ENCODE data around the gene FRMD8. TPM values are rescaled to one million over a fixed set of nuclear protein-coding genes. Genes with fewer than 3 reads are reported as not detected.

Gene FRMD8
- total RNA-seq, 2 donors from 2014 or later = 29.2 to 37.5 TPM

DNA sequence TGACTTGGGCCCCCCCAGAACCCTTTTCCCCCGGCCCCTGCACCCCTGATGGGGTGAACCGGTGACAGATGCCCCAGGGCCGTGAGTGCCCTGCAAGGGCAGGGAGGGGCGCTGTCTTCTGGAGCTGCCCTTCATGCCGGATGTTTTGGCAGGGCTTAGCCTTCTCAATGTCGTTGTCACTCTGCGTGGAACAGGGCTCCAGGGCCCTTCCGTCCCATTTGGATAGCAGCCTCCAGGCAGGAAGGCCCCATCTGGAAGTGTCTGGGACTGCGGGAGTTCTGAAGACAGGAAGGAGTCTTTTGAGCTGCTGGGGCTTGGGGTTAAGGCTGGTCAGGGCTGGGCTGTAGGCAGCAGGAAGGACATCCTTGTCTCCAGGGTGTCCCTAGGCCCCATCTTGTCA, 4.6 kb downstream of the FRMD8 start:
- ATAC-seq (no peak), DNase-seq (no peak)
- H3K4me3 Mint-ChIP-seq = peak overlapping the region; percentile 77
- H3K27me3 Mint-ChIP-seq = no peaks in the 10 kb centered on the region
- H3K9me3 ChIP-seq (ENCODE audit: control insufficient read depth, low read length, poor library complexity, severe bottlenecking) = no peaks in the 10 kb centered on the region
- H3K36me3 Mint-ChIP-seq (ENCODE audit: low read depth) = peaks cover 4% of the 10 kb centered on the region
- peaks cover 38% of the 10 kb centered on the region for H3K4me1 Mint-ChIP-seq
- H3K27ac Mint-ChIP-seq = no peak overlapping the region

DNA sequence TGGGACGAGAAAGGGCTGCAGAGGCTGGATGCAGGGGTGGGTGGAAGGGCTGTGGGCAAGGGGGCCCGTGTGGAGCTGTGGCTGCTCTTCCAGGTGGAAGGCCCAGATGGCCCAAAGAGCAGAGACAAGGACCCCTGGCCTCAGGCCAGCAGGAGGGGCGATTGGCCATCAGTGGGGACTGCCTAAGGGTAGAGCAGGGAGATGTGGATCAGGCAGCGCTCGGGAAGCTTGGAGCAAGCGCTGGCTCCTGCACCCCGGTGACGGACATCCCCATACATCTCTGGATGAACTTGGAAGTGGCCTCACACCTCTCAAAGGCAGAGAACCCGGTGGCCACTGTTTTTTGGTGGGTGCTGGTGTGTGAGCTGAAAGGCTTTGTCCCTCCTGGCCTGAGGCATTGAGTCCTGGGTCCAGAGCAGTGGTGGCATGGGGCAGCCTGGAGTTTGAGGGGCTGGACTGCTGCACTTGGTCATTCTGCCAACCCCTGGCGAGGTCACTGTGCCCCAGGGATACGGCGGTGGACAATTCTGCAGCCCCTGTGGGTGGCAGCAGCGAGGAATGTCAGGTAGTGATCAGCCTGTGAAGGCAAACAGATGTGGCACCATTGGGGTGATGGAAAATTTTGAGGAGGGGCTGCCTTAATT, 5.9 kb downstream of the FRMD8 start:
- no peak for DNase-seq
- ATAC-seq = no peak
- H3K9me3 ChIP-seq (ENCODE audit: control insufficient read depth, low read length, poor library complexity, severe bottlenecking) = no peaks in the 10 kb centered on the region
- no peak overlapping the region for H3K4me3 Mint-ChIP-seq
- H3K4me1 Mint-ChIP-seq = peaks cover 33% of the 10 kb centered on the region
- peak overlapping the region; percentile 73 for H3K27ac Mint-ChIP-seq
- peaks cover 6% of the 10 kb centered on the region for H3K36me3 Mint-ChIP-seq (ENCODE audit: low read depth)
- no peaks in the 10 kb centered on the region for H3K27me3 Mint-ChIP-seq

DNA sequence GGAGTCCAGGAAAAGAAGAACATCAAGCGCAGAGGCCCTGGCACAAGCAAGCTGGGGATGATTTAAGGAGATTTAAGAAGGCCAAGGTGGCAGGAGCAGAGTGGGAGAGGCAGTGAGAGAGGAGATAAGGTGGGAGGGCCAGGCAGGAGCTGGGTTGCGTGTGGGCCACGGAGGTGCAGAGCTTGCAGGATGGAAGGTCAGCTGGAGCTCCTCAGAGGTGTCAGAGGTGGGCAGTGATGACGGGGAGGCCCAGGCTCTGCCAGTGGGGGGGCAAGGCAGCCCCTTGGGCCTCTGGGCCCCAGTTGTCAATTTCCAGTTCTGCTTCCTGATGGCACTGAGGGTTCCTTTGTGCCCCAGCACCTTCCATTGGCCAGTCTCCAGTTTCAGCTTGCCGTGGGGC, 6.5 kb downstream of the FRMD8 start:
- peak overlapping the region; percentile 73 for H3K27ac Mint-ChIP-seq
- DNase-seq (no peak), ATAC-seq (no peak)
- no peaks in the 10 kb centered on the region for H3K9me3 ChIP-seq (ENCODE audit: control insufficient read depth, low read length, poor library complexity, severe bottlenecking)
- H3K27me3 Mint-ChIP-seq = no peaks in the 10 kb centered on the region
- H3K4me1 Mint-ChIP-seq = peaks cover 31% of the 10 kb centered on the region
- peaks cover 8% of the 10 kb centered on the region for H3K36me3 Mint-ChIP-seq (ENCODE audit: low read depth)
- no peak overlapping the region for H3K4me3 Mint-ChIP-seq

DNA sequence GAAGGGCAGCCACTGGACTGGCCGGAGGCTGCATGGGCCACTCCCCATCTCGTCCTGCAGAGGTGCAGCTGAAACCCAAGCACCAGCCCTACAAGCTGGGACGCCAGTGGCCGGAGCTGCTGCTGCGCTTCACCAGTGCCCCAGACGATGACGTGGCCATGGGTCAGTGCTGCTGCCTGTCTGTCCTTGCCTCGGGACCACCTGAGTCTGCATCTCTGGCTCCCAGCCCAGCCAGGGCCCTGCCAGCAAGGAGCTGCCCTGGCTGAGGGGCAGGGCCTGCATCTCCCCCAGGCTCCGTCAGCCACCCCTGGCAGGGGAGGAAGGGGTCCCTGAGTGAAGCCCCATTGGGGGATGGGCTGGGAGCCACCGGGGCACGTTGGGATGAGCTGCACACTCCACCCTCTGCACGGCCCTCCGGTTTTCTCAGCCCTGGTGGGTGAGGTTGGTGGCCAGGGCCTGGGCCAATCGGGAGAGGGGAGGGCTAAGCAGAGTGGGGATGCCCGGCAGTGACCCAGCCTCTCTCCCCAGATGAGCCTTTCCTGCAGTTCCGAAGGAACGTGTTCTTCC, 7.2 kb downstream of the FRMD8 start:
- Mint-ChIP-seq H3K4me1 (peaks cover 28% of the 10 kb centered on the region), H3K36me3 (ENCODE audit: low read depth) (peaks cover 8% of the 10 kb centered on the region), H3K4me3 (no peak overlapping the region), H3K27ac (no peak overlapping the region), H3K27me3 (no peaks in the 10 kb centered on the region)
- H3K9me3 ChIP-seq (ENCODE audit: control insufficient read depth, low read length, poor library complexity, severe bottlenecking) = no peaks in the 10 kb centered on the region
- ATAC-seq (no peak), DNase-seq (no peak)

DNA sequence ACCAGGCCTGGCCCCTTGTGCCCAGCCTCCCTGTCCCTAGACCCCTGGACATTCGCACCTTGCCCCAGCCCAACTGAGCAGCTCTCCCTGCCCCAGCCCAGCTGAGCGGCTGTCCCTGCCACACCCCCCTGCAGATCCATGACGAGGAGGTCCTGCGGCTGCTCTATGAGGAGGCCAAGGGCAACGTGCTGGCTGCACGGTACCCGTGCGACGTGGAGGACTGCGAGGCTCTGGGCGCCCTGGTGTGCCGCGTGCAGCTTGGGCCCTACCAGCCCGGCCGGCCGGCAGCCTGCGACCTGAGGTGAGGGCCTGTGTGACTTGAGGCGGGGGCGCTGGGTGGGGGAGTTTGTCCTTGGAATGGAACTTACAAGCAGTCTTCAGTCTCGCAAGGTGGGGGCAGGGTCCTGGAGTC, 7.7 kb downstream of the FRMD8 start:
- no peak overlapping the region for H3K27ac Mint-ChIP-seq
- peaks cover 8% of the 10 kb centered on the region for H3K36me3 Mint-ChIP-seq (ENCODE audit: low read depth)

DNA sequence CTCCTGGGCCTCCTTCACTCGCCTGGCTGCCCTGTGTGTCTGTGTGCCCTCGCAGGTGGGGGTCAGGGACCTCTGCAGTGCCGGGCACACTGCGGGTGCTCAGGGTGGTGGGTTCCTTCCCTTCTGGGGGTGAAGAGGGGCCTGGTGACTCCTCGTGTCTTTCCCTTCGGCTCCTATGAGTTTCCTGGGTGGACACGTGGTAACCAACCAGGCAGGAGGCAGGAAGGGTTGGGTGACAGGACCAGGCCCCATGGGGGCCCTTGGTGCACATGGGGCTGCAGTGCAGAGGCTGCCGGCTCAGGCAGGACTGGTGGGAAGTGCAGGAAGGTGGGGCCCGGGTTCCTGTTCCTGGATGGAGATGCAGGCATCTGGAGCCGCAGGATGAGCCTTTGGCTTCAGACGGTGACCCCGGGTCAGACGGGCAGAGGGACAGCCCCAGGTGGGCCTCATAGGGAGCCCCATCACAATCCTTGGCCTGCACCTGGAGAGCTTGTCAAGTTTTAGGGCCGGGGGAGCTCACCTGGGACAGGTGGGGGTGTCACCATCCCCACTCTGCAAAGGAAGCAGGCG, 9.6 kb downstream of the FRMD8 start:
- peaks cover 9% of the 10 kb centered on the region for H3K4me1 Mint-ChIP-seq
- ATAC-seq = no peak
- no peaks in the 10 kb centered on the region for H3K9me3 ChIP-seq (ENCODE audit: control insufficient read depth, low read length, poor library complexity, severe bottlenecking)
- H3K27me3 Mint-ChIP-seq = no peaks in the 10 kb centered on the region
- DNase-seq = no peak
- peaks cover 8% of the 10 kb centered on the region for H3K36me3 Mint-ChIP-seq (ENCODE audit: low read depth)
- no peak overlapping the region for H3K27ac Mint-ChIP-seq
- no peak overlapping the region for H3K4me3 Mint-ChIP-seq

More for the DNA sequence above, 7.7 kb downstream of the FRMD8 start:
- no peak for DNase-seq
- peaks cover 22% of the 10 kb centered on the region for H3K4me1 Mint-ChIP-seq
- ATAC-seq = no peak
- no peaks in the 10 kb centered on the region for H3K27me3 Mint-ChIP-seq
- H3K4me3 Mint-ChIP-seq = no peak overlapping the region
- no peaks in the 10 kb centered on the region for H3K9me3 ChIP-seq (ENCODE audit: control insufficient read depth, low read length, poor library complexity, severe bottlenecking)

DNA sequence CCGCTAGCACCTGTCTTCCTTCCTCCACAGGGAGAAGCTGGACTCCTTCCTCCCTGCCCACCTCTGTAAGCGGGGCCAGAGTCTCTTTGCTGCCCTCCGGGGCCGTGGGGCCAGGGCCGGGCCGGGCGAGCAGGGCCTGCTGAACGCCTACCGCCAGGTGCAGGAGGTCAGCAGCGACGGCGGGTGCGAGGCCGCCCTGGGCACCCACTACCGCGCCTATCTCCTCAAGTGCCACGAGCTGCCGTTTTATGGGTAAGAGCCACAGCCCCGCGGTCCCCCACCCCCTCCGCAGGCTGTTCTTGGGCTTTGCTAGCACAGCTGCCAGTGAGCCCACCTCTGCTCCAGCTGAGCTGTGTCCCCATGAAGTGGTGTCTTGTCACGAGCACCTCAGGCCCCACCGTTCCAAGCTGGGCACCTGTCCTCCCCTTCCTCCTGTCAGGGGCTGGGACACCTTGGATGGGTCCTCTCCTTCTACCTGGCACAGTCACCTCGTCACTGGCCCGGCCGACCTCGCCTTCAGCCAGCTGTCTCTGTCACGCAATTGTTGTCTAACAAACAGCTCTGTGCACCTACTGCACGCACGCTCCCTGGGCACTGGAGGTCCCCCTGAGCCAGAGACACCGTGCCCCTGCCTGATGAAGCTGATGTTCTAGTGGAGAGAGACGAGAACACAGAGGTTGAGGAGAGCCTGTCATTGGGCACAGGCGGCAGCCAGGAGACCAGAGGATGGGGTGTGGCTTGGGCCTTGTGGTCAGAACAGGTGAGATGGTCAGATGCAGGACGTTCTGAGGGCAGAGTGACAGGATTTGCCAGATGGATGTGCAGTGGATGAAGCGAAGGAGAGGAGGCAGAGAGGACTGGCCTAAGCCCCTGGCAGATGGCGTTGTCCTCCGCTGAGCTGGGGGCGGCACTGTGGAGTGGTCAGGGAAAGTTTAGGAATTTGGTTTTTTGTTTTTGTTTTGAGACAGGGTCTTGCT, 10.6 kb downstream of the FRMD8 start:
- Mint-ChIP-seq H3K36me3 (ENCODE audit: low read depth) (peaks cover 8% of the 10 kb centered on the region), H3K4me3 (no peak overlapping the region), H3K4me1 (peaks cover 4% of the 10 kb centered on the region), H3K27ac (no peak overlapping the region), H3K27me3 (no peaks in the 10 kb centered on the region)
- ATAC-seq (no peak), DNase-seq (no peak)
- no peaks in the 10 kb centered on the region for H3K9me3 ChIP-seq (ENCODE audit: control insufficient read depth, low read length, poor library complexity, severe bottlenecking)

DNA sequence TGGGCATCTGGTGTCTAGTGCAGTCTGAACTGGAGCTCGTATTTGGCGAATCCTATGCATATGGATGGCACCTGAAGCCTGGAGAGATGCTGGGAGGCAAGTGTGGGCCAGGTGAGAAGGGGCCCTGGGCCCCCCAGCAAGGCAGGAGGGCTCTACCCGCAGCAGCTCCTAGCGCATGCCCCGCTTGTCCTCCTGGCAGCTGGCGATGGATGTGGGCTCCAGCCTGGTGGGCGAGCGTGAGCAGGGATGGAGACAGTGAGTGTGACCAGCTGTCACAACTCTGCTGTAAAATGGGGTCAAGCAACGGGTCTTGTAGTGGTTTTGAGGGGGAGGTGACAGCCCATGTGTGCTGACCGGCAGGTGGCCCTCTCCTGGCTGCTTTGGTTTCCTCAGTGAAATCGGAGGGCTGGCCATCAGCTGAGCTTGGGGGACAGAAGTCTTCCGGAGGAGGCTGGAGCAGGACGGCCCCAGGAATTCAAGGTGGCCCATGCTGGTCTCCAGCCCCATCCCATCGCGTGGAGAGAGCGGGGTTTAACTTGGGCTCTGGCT, 12.0 kb downstream of the FRMD8 start:
- DNase-seq (no peak), ATAC-seq (no peak)
- Mint-ChIP-seq H3K4me1 (peaks cover under 1% of the 10 kb centered on the region), H3K27me3 (no peaks in the 10 kb centered on the region), H3K27ac (no peak overlapping the region), H3K4me3 (no peak overlapping the region), H3K36me3 (ENCODE audit: low read depth) (peaks cover 4% of the 10 kb centered on the region)
- H3K9me3 ChIP-seq (ENCODE audit: control insufficient read depth, low read length, poor library complexity, severe bottlenecking) = no peaks in the 10 kb centered on the region

DNA sequence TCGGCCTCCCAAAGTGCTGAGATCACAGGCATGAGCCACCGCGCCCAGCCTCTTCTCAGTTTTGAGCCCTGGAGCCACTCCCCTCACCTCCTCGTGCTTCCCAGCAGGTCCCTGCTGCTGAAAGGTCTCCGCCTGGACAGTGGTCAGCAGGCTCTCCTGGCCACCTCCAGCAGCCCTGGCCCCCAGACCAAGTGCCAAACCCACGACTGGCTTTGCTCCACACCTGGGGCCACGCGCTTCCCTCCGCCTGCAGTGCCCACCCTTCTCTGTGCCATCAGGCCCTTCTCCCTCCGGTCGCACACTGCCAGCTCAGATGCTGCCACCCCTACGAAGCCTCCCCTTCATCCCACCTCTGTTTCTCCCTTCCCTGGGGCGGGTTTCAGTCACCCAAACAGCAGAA, 12.8 kb downstream of the FRMD8 start:
- no peaks in the 10 kb centered on the region for H3K27me3 Mint-ChIP-seq
- H3K4me3 Mint-ChIP-seq = no peak overlapping the region
- peaks cover 2% of the 10 kb centered on the region for H3K4me1 Mint-ChIP-seq
- ATAC-seq (no peak), DNase-seq (no peak)
- H3K36me3 Mint-ChIP-seq (ENCODE audit: low read depth) = peaks cover 4% of the 10 kb centered on the region
- H3K9me3 ChIP-seq (ENCODE audit: control insufficient read depth, low read length, poor library complexity, severe bottlenecking) = no peaks in the 10 kb centered on the region
- no peak overlapping the region for H3K27ac Mint-ChIP-seq

DNA sequence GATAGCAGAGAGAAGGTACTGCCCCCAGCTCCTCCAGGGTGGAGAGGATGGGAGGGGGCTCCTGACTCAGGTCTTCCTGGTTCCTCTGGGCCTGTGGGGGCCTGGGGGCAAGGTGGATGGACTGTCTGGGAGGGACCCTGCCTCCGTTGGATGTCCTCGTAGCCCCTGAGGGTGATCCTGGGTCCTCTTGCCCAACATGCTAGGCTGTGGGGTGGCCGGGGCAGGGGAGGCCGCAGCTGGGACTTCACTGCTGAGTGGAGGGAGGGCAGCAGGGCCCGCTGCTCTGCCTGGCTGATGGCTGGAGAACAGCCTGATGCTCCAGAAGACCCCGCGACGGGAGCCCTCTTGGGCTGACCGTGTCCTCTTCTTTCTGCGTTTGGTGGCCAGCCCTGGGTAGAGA, 13.4 kb downstream of the FRMD8 start:
- H3K27ac Mint-ChIP-seq = no peak overlapping the region

DNA sequence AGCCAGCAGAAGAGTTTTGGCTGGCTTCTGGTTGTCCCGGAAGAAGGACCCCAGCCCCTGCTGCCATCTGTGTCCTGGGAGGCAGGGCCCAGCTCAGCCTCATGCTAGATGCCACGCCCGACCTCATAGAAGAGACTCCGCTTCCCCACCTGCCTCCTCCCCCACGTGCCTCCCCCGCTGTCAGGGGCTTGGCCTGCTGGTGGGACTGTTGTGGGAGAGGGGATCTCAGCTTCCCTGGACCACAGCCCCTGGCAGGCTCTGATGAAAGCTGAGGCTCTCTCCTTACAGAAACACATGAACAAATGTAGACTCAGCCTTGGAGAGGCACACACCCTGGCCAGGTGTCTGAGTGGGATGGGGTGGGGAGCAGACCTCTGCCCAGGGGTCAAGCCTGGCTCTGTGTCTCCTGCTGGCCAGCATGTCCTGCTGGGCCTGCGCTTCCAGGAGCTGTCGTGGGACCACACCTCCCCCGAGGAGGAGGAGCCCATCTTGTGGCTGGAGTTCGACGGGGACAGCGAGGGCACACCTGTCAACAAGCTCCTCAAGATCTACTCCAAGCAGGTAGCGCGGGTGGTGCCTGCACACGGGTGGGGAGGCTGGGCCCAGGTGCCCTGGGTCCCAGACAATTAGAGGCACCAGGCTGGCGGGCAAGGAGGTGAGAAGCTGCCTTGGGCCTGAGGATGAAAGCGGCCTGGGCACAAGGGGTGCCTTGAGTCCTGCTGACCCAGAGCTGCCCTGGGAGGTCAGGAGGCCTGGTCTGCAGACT, 14.1 kb downstream of the FRMD8 start:
- peaks cover 2% of the 10 kb centered on the region for H3K4me1 Mint-ChIP-seq
- DNase-seq (no peak), ATAC-seq (no peak)
- H3K27ac Mint-ChIP-seq = no peak overlapping the region
- H3K36me3 Mint-ChIP-seq (ENCODE audit: low read depth) = peaks cover 4% of the 10 kb centered on the region
- no peaks in the 10 kb centered on the region for H3K27me3 Mint-ChIP-seq
- H3K4me3 Mint-ChIP-seq = no peak overlapping the region
- H3K9me3 ChIP-seq (ENCODE audit: control insufficient read depth, low read length, poor library complexity, severe bottlenecking) = no peaks in the 10 kb centered on the region

More for the DNA sequence above, 13.4 kb downstream of the FRMD8 start:
- Mint-ChIP-seq H3K4me3 (no peak overlapping the region), H3K4me1 (peaks cover 2% of the 10 kb centered on the region), H3K36me3 (ENCODE audit: low read depth) (peaks cover 4% of the 10 kb centered on the region), H3K27me3 (no peaks in the 10 kb centered on the region)
- DNase-seq (no peak), ATAC-seq (no peak)
- H3K9me3 ChIP-seq (ENCODE audit: control insufficient read depth, low read length, poor library complexity, severe bottlenecking) = no peaks in the 10 kb centered on the region

DNA sequence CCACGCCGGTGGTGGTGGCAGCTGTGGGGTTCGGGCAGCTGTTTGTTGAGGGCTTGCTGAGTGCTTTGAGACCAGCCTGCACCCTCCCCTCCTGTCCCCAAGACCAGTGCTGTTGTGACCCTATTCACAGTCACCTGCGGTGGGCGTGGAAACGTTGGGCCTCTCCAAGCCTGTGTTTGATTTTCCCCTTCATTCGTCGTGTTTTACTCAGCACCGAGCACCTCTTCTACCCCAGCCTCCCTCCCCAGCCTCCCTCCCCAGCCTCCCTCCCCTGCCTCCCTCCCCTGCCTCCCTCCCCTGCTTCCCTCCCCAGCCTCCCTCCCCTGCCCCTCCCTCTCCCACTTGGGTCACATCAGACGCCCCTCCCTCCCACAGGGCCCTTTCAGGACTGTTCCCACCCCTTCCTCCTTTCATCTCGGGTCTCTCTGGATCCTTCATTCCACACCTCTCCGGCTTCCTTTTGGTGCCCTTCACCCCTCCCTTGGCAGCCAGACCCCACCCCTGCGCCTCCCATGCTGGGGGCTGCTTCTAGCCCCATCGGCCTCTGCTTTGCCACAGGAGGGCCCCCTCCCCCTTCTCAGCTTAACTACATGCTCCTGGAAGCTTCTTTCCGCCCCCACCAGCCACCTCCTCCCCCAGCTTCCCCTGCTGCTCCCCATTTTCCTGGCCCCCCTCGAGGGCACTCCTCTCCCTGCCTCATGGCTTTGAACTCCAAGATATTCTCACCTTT, 14.8 kb downstream of the FRMD8 start:
- Mint-ChIP-seq H3K27me3 (no peaks in the 10 kb centered on the region), H3K4me3 (no peak overlapping the region), H3K4me1 (peaks cover 2% of the 10 kb centered on the region), H3K36me3 (ENCODE audit: low read depth) (peaks cover 4% of the 10 kb centered on the region), H3K27ac (no peak overlapping the region)
- no peaks in the 10 kb centered on the region for H3K9me3 ChIP-seq (ENCODE audit: control insufficient read depth, low read length, poor library complexity, severe bottlenecking)
- DNase-seq (no peak), ATAC-seq (no peak)
